Liver (tissue), 9 donors: Measurements from ENCODE around the gene DNA2. TPM values are rescaled to one million over a fixed set of nuclear protein-coding genes. Genes with fewer than 3 reads are reported as not detected.

Experiments
- DNase-seq: peaks from one replicate; pipeline ENCODE4 v3.0.0-alpha.2; 2017; ENCODE audit warnings: low spot score
- H3K27ac ChIP-seq, 2 donors: one replicate each; pipeline ENCODE4 v1.7.0; 2013; ENCODE audit warnings: inconsistent platforms in 2 of 2, low read length in 2 of 2, control low read depth in 1 of 2, low read depth in 1 of 2, mild to moderate bottlenecking in 1 of 2
- H3K27me3 ChIP-seq, 4 donors: one replicate each; pipeline versions ENCODE4 v1.6.1 to v1.7.0; 2013; ENCODE audit warnings: low read length in 3 of 4, inconsistent platforms in 1 of 4, mild to moderate bottlenecking in 1 of 4, moderate library complexity in 1 of 4; ENCODE audit not compliant: control insufficient read depth in 4 of 4, insufficient read depth in 4 of 4
- H3K36me3 ChIP-seq, 4 donors: one replicate each; pipeline versions ENCODE4 v1.6.1 to v1.7.0; 2013; ENCODE audit warnings: low read length in 3 of 4, mild to moderate bottlenecking in 3 of 4, low read depth in 1 of 4, moderate library complexity in 1 of 4; ENCODE audit not compliant: control insufficient read depth in 4 of 4, insufficient read depth in 3 of 4
- H3K4me1 ChIP-seq, 4 donors: one replicate each; pipeline versions ENCODE4 v1.6.1 to v1.7.0; 2013; ENCODE audit warnings: low read length in 3 of 4, mild to moderate bottlenecking in 3 of 4, moderate library complexity in 1 of 4; ENCODE audit not compliant: control insufficient read depth in 4 of 4, insufficient read depth in 4 of 4
- H3K4me3 ChIP-seq, 3 donors: one replicate each; pipeline versions ENCODE4 v1.6.1 to v1.7.0; 2013; ENCODE audit warnings: low read length in 3 of 3, control low read depth in 1 of 3, low read depth in 1 of 3, mild to moderate bottlenecking in 1 of 3
- H3K9ac ChIP-seq, 2 donors: one replicate each; pipeline ENCODE4 v1.7.0; 2013; ENCODE audit warnings: low read length in 2 of 2, mild to moderate bottlenecking in 2 of 2, moderate library complexity in 2 of 2, control low read depth in 1 of 2, low read depth in 1 of 2
- H3K9me3 ChIP-seq, 4 donors: one replicate each; pipeline versions ENCODE4 v1.6.1 to v1.7.0; 2013; ENCODE audit warnings: low read length in 3 of 4; ENCODE audit not compliant: control insufficient read depth in 4 of 4
- EGR1 ChIP-seq, 2 donors: IDR thresholded peaks; 2 replicates each; pipeline ENCODE4 v1.6.1; 2016 to 2018; ENCODE audit warnings: antibody characterized with exemption in 2 of 2, low read depth in 2 of 2
- RAD21 ChIP-seq, 2 donors: IDR thresholded peaks; 2 replicates each; pipeline ENCODE4 v1.6.1; 2016; ENCODE audit warnings: antibody characterized with exemption in 2 of 2, mild to moderate bottlenecking in 2 of 2
- RXRA ChIP-seq, 2 donors: IDR thresholded peaks; 2 replicates each; pipeline ENCODE4 v1.6.1; 2017 to 2018; ENCODE audit warnings: antibody characterized with exemption in 2 of 2, mild to moderate bottlenecking in 1 of 2
- SP1 ChIP-seq: IDR thresholded peaks from 2 replicates; pipeline ENCODE4 v1.6.1; 2018; ENCODE audit warnings: antibody characterized with exemption, mild to moderate bottlenecking
- TAF1 ChIP-seq: conservative IDR thresholded peaks from 2 replicates; pipeline ENCODE4 v1.6.1; 2016; ENCODE audit warnings: antibody characterized with exemption, mild to moderate bottlenecking
- YY1 ChIP-seq: IDR thresholded peaks from 2 replicates; pipeline ENCODE4 v1.6.1; 2016; ENCODE audit warnings: antibody characterized with exemption, mild to moderate bottlenecking
- WGBS: extraction: QIAGEN DNeasy Blood & Tissue Kit; methylation state at CpG from one replicate; pipeline ENCODE4 v1.1.7; 2013; 5-methylcytosine and 5-hydroxymethylcytosine counted together
- polyA plus RNA-seq, 2 donors: library from polyadenylated mRNA; stranded (reverse) in 1 of 2; unstranded in 1 of 2; fragments of 200-250 nt in 1 of 2; fragments of >200 nt in 1 of 2; fragmentation: Nextera tagmentation in 1 of 2; extraction: Ambion mirVana in 1 of 2; gene quantifications; one replicate each; pipeline versions ENCODE4 v1.2.1 to v1.2.3, GENCODE V29; 2013 to 2015
- total RNA-seq, 2 donors: library from RNA; depleted of rRNA; stranded (reverse); fragments of >200 nt; gene quantifications; one replicate each; pipeline ENCODE4 v1.2.3, GENCODE V29; 2014
- TF ChIP-seq, protein P1 (sequence below): fragments of 150-350 bp; IDR thresholded peaks from 2 replicates; pipeline ENCODE4 v1.5.1; 2017; ENCODE audit warnings: improper control_type of control experiment, low read depth, low read length; ENCODE audit not compliant: missing input control
- TF ChIP-seq, protein P2 (sequence below): IDR thresholded peaks from 2 replicates; pipeline ENCODE4 v1.6.1; 2016; ENCODE audit warnings: antibody characterized with exemption
- donor health status: healthy.
- donor health status: healthy.
- donor health status: healthy.
- donor health status: healthy.
- donor health status: healthy.

DNA2 gene
- total and polyA plus RNA-seq, 4 donors: 0.50 to 17.5 (median 4.3) TPM

DNA sequence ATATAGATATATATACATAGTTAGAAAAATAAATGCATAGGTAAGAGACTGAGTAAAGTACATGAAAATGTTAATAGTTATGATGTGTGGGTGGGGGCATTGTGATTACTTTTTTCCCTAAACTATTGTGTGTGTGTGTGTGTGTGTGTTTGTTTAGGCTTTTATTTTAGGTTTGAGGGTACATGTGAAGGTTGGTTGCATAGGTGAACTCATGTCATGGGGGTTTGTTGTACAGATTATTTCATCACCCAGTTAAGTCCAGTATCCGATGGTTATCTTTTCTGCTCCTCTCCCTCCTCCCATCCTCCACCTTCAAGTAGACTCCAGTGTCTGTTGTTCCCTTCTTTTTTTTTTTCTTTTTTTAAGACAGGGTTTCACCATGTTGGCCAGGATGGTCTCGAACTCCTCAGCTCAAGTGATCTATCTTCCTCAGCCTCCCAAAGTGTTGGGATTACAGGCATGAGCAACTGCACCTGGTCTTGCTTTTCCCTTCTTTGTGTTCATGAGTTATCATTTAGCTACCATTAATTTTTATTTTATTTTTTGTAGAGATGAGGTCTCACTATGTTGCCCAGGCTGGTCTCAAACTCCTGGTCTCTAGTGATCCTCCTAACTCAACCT lies 62.8 kb downstream of the DNA2 start:
- Histone ChIP-seq H3K9ac (no peak overlapping the region), H3K4me1 (peaks cover 0 to 12% (median 5%) of the 10 kb centered on the region in 4 donors), H3K27me3 (no peaks in the 10 kb centered on the region), H3K27ac (no peak overlapping the region), H3K36me3 (no peaks in the 10 kb centered on the region), H3K4me3 (no peak overlapping the region), H3K9me3 (no peaks in the 10 kb centered on the region)
- DNase-seq: no peak
- no peak for TF ChIP-seq RXRA (IDR thresholded peaks at IDR 0.05)
- 97% methylated on average over 2 of the region's 2 CpGs for WGBS

DNA sequence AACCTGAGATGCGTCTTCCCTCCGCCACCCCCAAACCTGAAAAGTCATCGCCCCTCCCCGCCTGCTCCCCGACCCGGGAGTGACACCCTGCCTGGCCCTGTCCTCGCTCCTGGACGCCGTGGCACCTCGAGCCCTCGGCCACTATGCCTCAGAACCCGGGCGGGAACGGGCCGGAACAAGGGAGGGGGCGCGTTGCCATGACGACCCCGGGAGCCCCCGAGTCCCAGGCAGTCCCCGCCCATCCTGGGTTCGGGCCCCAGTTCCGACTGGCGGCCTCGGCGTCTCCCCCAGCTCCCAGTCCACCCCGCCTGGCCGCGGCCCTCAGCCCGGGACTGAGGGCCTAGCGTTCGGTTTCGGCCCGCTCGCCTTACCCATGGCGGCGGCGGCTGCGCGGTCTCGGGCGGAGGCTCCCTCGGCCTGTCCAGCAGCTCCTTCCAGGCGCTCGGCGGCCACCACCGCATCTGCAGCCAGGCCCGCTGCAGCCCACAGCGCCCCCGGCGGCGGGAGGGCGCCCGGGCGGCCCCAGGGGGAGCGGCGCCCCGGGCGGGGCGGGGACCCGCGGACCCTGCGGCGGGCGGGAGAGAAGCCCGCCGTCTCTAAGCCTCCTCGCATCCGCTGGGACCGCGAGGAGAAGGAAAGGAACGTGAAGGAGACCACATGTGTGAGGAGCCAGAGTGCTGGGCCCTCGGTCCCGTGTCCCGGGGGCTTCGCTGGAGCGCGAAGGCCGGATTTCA lies 64.8 kb downstream of the DNA2 start, which contains the start of gene RUFY2:
TSS of gene RUFY2 (minus strand) at position 463 of the 734 bp plus-strand sequence. CDS start at position 375, 88 bp downstream.
- no peaks in the 10 kb centered on the region for H3K9me3 ChIP-seq
- DNase-seq: peak; percentile 83
- H3K36me3 ChIP-seq: no peaks in the 10 kb centered on the region
- H3K4me1 ChIP-seq: peaks cover 0 to 12% (median 5%) of the 10 kb centered on the region in 4 donors
- peak within 1 kb of the TSS; percentile 71 to 76 for H3K9ac ChIP-seq
- H3K27ac ChIP-seq: peak within 1 kb of the TSS; percentile 62 to 75
- under 1% methylated on average over 79 of the region's 79 CpGs for WGBS
- peak within 1 kb of the TSS; percentile 84 to 93 (median 89) for H3K4me3 ChIP-seq
- H3K27me3 ChIP-seq: no peaks in the 10 kb centered on the region
- TF ChIP-seq, protein P1, sequence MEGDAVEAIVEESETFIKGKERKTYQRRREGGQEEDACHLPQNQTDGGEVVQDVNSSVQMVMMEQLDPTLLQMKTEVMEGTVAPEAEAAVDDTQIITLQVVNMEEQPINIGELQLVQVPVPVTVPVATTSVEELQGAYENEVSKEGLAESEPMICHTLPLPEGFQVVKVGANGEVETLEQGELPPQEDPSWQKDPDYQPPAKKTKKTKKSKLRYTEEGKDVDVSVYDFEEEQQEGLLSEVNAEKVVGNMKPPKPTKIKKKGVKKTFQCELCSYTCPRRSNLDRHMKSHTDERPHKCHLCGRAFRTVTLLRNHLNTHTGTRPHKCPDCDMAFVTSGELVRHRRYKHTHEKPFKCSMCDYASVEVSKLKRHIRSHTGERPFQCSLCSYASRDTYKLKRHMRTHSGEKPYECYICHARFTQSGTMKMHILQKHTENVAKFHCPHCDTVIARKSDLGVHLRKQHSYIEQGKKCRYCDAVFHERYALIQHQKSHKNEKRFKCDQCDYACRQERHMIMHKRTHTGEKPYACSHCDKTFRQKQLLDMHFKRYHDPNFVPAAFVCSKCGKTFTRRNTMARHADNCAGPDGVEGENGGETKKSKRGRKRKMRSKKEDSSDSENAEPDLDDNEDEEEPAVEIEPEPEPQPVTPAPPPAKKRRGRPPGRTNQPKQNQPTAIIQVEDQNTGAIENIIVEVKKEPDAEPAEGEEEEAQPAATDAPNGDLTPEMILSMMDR: peak; percentile 86
- no peak for TF ChIP-seq TAF1
- no peak for TF ChIP-seq SP1
- no peak for TF ChIP-seq RXRA (IDR thresholded peaks at IDR 0.05)
- no peak for TF ChIP-seq EGR1 (IDR thresholded peaks at IDR 0.05; ENCODE audit: low read depth in 2 of 2)

DNA sequence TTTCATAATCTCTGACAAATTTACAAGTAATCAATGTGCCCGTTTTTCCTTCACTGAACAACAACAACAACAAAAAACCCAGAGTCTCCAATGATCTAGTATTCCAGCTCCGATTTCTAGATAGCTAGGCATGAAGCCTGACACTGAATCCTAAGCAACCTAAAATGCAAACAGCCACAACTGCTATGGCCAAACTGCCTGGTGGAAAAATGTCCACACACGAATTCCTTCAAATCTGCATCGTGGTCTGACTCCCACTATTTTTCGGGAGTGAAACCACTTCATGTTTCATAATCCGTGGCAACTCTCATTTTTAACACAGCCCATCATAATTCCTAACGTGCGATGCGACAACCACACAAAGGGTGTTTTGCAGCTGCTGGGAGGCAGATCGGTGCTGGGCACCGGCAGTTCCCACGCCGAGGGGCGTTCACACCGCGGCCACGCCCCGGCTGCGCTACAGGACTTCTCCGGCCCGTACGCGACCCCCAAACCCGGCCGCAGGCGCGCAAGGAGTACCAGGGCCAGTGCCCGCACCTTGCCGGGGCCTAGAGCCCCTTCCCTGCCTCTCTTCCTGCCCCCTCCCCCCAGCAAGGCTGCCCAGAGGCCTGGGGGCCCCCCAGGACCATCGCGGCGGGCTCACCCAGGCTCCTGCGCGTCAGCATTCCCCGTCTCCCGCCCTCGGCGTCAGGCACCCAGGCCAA lies 65.5 kb downstream of the DNA2 start:
- TF ChIP-seq YY1 (peak; percentile 32), SP1 (no peak)
- under 1% methylated on average over 38 of the region's 38 CpGs for WGBS
- Histone ChIP-seq H3K27me3 (no peaks in the 10 kb centered on the region), H3K4me3 (peak overlapping the region; percentile 84 to 93 (median 89)), H3K4me1 (peaks cover 0 to 12% (median 5%) of the 10 kb centered on the region in 4 donors), H3K9me3 (no peaks in the 10 kb centered on the region), H3K27ac (peak overlapping the region; percentile 62 to 75), H3K36me3 (no peaks in the 10 kb centered on the region), H3K9ac (peak overlapping the region; percentile 18 to 71)
- peak; percentile 56 for DNase-seq

DNA sequence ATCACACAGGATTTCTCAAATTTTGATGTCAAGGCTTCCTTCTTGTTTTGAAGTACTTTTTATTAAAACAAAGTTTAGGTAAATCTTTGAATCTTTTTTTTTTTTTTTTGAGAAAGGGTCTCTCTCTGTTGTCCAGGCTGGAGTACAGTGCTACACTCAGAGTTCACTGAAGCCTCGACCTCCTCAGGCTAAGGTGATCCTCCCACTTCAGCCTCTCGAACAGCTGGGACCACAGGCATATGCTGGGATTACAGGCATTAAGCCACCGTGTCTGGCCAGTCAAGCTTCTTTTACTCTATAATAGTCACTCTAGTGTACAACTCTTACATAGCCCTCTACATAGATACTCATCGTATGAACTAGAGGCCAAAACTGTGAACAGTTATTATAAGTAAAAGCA lies 68.1 kb downstream of the DNA2 start:
- Histone ChIP-seq H3K36me3 (peaks cover 0 to 6% (median 2%) of the 10 kb centered on the region in 4 donors), H3K4me1 (peaks cover 0 to 12% (median 5%) of the 10 kb centered on the region in 4 donors), H3K4me3 (no peak overlapping the region), H3K9ac (no peak overlapping the region), H3K27me3 (no peaks in the 10 kb centered on the region), H3K9me3 (no peaks in the 10 kb centered on the region), H3K27ac (no peak overlapping the region)
- WGBS: 93% methylated on average over 4 of the region's 4 CpGs
- no peak for DNase-seq
- TF ChIP-seq, protein P2, sequence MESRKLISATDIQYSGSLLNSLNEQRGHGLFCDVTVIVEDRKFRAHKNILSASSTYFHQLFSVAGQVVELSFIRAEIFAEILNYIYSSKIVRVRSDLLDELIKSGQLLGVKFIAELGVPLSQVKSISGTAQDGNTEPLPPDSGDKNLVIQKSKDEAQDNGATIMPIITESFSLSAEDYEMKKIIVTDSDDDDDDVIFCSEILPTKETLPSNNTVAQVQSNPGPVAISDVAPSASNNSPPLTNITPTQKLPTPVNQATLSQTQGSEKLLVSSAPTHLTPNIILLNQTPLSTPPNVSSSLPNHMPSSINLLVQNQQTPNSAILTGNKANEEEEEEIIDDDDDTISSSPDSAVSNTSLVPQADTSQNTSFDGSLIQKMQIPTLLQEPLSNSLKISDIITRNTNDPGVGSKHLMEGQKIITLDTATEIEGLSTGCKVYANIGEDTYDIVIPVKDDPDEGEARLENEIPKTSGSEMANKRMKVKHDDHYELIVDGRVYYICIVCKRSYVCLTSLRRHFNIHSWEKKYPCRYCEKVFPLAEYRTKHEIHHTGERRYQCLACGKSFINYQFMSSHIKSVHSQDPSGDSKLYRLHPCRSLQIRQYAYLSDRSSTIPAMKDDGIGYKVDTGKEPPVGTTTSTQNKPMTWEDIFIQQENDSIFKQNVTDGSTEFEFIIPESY: no peak
- TF ChIP-seq RAD21 (IDR thresholded peaks at IDR 0.05) (no peak), EGR1 (IDR thresholded peaks at IDR 0.05; ENCODE audit: low read depth in 2 of 2) (no peak)
